Endothelial cell of umbilical vein (primary cell): ENCODE measurements around the gene USP16. TPM values are rescaled to one million over a fixed set of nuclear protein-coding genes. Genes with fewer than 3 reads are reported as not detected.
"Not testable (repeated sequence)": the region's sequence is repeated elsewhere in the genome, so short reads cannot be mapped to it uniquely, and the experiment has no call there.

Source experiments
- BruUV-seq: library from RNA; stranded (reverse); fragments of 400-500 nt; replicated peaks from 2 replicates; lab custom pipeline; 2021; lab: Mats Ljungman, UMichigan
- CTCF ChIA-PET: fragments of 300-600, 350-600 bp; sonication (Branson Sonifier 250); formaldehyde crosslinking; loops from one replicate; lab custom pipeline; 2021; ENCODE audit warnings: antibody characterized with exemption, inconsistent platforms; lab: Charles Lee
- POLR2A ChIA-PET: fragments of 300-600, 350-600 bp; sonication (Branson Sonifier 250); formaldehyde crosslinking; loops from one replicate; lab custom pipeline; 2021; ENCODE audit warnings: antibody characterized with exemption, inconsistent platforms; lab: Charles Lee
- DNase-seq: peaks from one replicate; pipeline ENCODE4 v3.0.0-alpha.2; 2011; ENCODE audit warnings: low read depth, low spot score
- FAIRE-seq: peaks from 2 replicates; lab custom pipeline; 2011; peaks lifted over from hg19 to GRCh38; lab: Jason Lieb, UNC
- H2AFZ ChIP-seq: 2 replicates; pipeline ENCODE4 v1.6.0; 2012; ENCODE audit warnings: low read depth, low read length, control low read depth, inconsistent platforms
- H3K27ac ChIP-seq: 2 replicates; pipeline ENCODE4 v1.5.1; 2011; ENCODE audit warnings: low read depth, mild to moderate bottlenecking, control low read depth, low read length, moderate library complexity; ENCODE audit not compliant: insufficient read depth
- H3K27me3 ChIP-seq, 2 experiments: 2 replicates each; pipeline versions ENCODE4 v1.6.0 to v1.6.1; 2011; ENCODE audit warnings: low read length in 2 of 2, mixed read lengths in 1 of 2; ENCODE audit not compliant: control insufficient read depth in 2 of 2, insufficient read depth in 2 of 2
- H3K36me3 ChIP-seq, 2 experiments: 2 replicates in 1 of 2; 3 replicates in 1 of 2; pipeline ENCODE4 v1.5.1; 2011; ENCODE audit warnings: low read length in 2 of 2, mild to moderate bottlenecking in 1 of 2, moderate library complexity in 1 of 2; ENCODE audit not compliant: control insufficient read depth in 2 of 2, insufficient read depth in 2 of 2; ENCODE audit errors: extremely low read depth in 1 of 2
- H3K4me1 ChIP-seq: 3 replicates; pipeline ENCODE4 v1.5.1; 2011; ENCODE audit warnings: mild to moderate bottlenecking, low read length; ENCODE audit not compliant: control insufficient read depth, insufficient read depth; ENCODE audit errors: extremely low read depth
- H3K4me2 ChIP-seq: 2 replicates; pipeline ENCODE4 v1.6.1; 2011; ENCODE audit warnings: low read length, control low read depth, mixed read lengths; ENCODE audit not compliant: insufficient read depth
- H3K4me3 ChIP-seq, 3 experiments: fragments of 200-600 bp in 1 of 3; sonication (generic), shearing (Covaris generic) in 1 of 3; replicated peaks in 1 of 3; 2 replicates each; pipeline ENCODE4 v1.5.1; 2011 to 2016; ENCODE audit warnings: control low read depth in 3 of 3, low read length in 3 of 3, mild to moderate bottlenecking in 2 of 3, inconsistent platforms in 1 of 3, low read depth in 1 of 3, moderate library complexity in 1 of 3; ENCODE audit not compliant: insufficient read depth in 1 of 3
- H3K79me2 ChIP-seq: 2 replicates; pipeline ENCODE4 v1.6.0; 2012; ENCODE audit warnings: low read length, inconsistent platforms; ENCODE audit not compliant: control insufficient read depth, insufficient read depth
- H3K9ac ChIP-seq: replicated peaks from 2 replicates; pipeline ENCODE3; 2011; ENCODE audit warnings: low read length, control low read depth; ENCODE audit not compliant: insufficient read depth; ENCODE audit errors: extremely low read depth
- H3K9me1 ChIP-seq: replicated peaks from 3 replicates; pipeline ENCODE4 v1.6.0; 2011; ENCODE audit warnings: mild to moderate bottlenecking, low read length; ENCODE audit not compliant: control insufficient read depth, insufficient read depth; ENCODE audit errors: extremely low read depth
- H3K9me3 ChIP-seq: replicated peaks from 2 replicates; pipeline ENCODE4 v1.5.1; 2012; ENCODE audit warnings: low read length, inconsistent platforms; ENCODE audit not compliant: control insufficient read depth, insufficient read depth
- H4K20me1 ChIP-seq: replicated peaks from 2 replicates; pipeline ENCODE3; 2011; ENCODE audit warnings: mild to moderate bottlenecking, low read length; ENCODE audit not compliant: control insufficient read depth, insufficient read depth; ENCODE audit errors: extremely low read depth
- CTCF ChIP-seq, 2 donors: IDR thresholded peaks; 1 replicate in 1 of 2; 2 replicates in 1 of 2; pipeline ENCODE4 v1.5.1; 2011; ENCODE audit warnings: low read length in 2 of 2, mild to moderate bottlenecking in 2 of 2, moderate library complexity in 2 of 2, control low read depth in 1 of 2, inconsistent platforms in 1 of 2, low read depth in 1 of 2; ENCODE audit not compliant: insufficient read depth in 1 of 2; ENCODE audit errors: extremely low read depth in 1 of 2
- EZH2 ChIP-seq: IDR thresholded peaks from 2 replicates; pipeline ENCODE4 v1.6.1; 2012; ENCODE audit warnings: borderline replicate concordance, low read depth, mild to moderate bottlenecking, moderate library complexity, low read length, inconsistent platforms; ENCODE audit not compliant: severe bottlenecking
- FOS ChIP-seq: IDR thresholded peaks from 2 replicates; pipeline ENCODE4 v1.6.1; 2011; ENCODE audit warnings: mild to moderate bottlenecking, low read length, moderate library complexity, borderline replicate concordance; ENCODE audit not compliant: insufficient read depth
- GATA2 ChIP-seq: IDR thresholded peaks from 2 replicates; pipeline ENCODE4 v1.7.0; 2011; ENCODE audit warnings: low read depth, mild to moderate bottlenecking, moderate library complexity, mixed read lengths, low read length; ENCODE audit not compliant: insufficient read length, insufficient read depth
- JUN ChIP-seq: IDR thresholded peaks from 2 replicates; pipeline ENCODE4 v1.6.1; 2011; ENCODE audit warnings: borderline replicate concordance, low read depth; ENCODE audit not compliant: insufficient read length, insufficient read depth
- MAX ChIP-seq: IDR thresholded peaks from 2 replicates; pipeline ENCODE4 v1.6.1; 2011; ENCODE audit not compliant: insufficient read depth, insufficient read length
- MYC ChIP-seq: IDR thresholded peaks from one replicate; pipeline ENCODE4 v1.6.1; 2011; ENCODE audit warnings: mild to moderate bottlenecking, low read depth, low read length
- POLR2A ChIP-seq: IDR thresholded peaks from 2 replicates; pipeline ENCODE4 v1.6.1; 2012; ENCODE audit warnings: low read depth, mild to moderate bottlenecking, control low read depth, low read length
- POLR2AphosphoS5 ChIP-seq: IDR thresholded peaks from 2 replicates; pipeline ENCODE4 v1.6.1; 2012; ENCODE audit warnings: low read depth, mild to moderate bottlenecking, control low read depth, low read length, moderate library complexity; ENCODE audit not compliant: insufficient read depth
- dilution Hi-C: fragments of 300-500 bp; cut with MboI; formaldehyde crosslinking; loops from one replicate; pipeline ENCODE4 v1.15.0; 2019; ENCODE audit warnings: low sequenced_read_pairs; ENCODE audit not compliant: extremely low pct_ligation_motif_present
- intact Hi-C: fragments of 100-400 bp; cut with micrococcal nuclease; formaldehyde crosslinking; loops from one replicate; pipeline ENCODE4 v1.10.0; 2022
- polyA plus RNA-seq, 4 experiments: library from polyadenylated mRNA; depleted of rRNA in 3 of 4; stranded (reverse) in 3 of 4; unstranded in 1 of 4; fragments of >200 nt; gene quantifications; 2 replicates each; pipeline versions ENCODE4 v1.2.1 to v1.2.3, GENCODE V29; 2011 to 2012; ENCODE audit warnings: missing spikeins in 1 of 4
- total RNA-seq: library from RNA; stranded (reverse); gene quantifications from 2 replicates; pipeline ENCODE4 v1.2.3, GENCODE V29; 2021

The USP16 gene
- total and polyA plus RNA-seq, 2 donors (not counting 3 experiments of a cell fraction or from before 2014, with no cell fraction given), result 5.9 to 31.3 TPM

GRCh38 chr21:29075706-29076466, 51.4 kb downstream of the USP16 start:
- H3K4me1 ChIP-seq, result peaks cover 36% of the 10 kb centered on the region
- H3K36me3 ChIP-seq, result no peaks in the 10 kb centered on the region
- H3K9me3 ChIP-seq, result no peaks in the 10 kb centered on the region
- FAIRE-seq (peak; percentile 31), DNase-seq (no peak)
- H3K4me3 ChIP-seq, result no peak overlapping the region
- H4K20me1 ChIP-seq, result peaks cover 7% of the 10 kb centered on the region
- no peak for TF ChIP-seq EZH2
- no peak for TF ChIP-seq CTCF (IDR thresholded peaks at IDR 0.05; ENCODE audit: extremely low read depth in 1 of 2, insufficient read depth in 1 of 2, low read depth in 1 of 2, low read length in 2 of 2)
- no peak for TF ChIP-seq JUN
- TF ChIP-seq FOS, result no peak
- no peak for TF ChIP-seq MYC
- TF ChIP-seq POLR2A, result no peak
- no peak for TF ChIP-seq GATA2
- TF ChIP-seq MAX, result no peak
- no peak for TF ChIP-seq POLR2AphosphoS5
- H3K4me2 ChIP-seq, result no peak overlapping the region
- no peak overlapping the region for H3K9ac ChIP-seq
- no peaks in the 10 kb centered on the region for H3K27me3 ChIP-seq
- CTCF ChIA-PET, result interaction anchor here (1.0 to 1.8 kb wide), 2 partner anchors 99 to 296 kb away, joined by 3 to 6 read pairs; no protein-coding TSS in a partner anchor
- H3K79me2 ChIP-seq, result peaks cover 25% of the 10 kb centered on the region
- POLR2A ChIA-PET, result no interaction called here
- dilution Hi-C loops, result no loop called here
- H3K9me1 ChIP-seq, result no peaks in the 10 kb centered on the region
- no peak overlapping the region for H3K27ac ChIP-seq
- intact Hi-C loops, result no loop called here
- H2AFZ ChIP-seq, result no peak overlapping the region
- no TSS peak for BruUV-seq

- BruUV-seq, H3K36me3 ChIP-seq, H3K9me3 ChIP-seq, dilution Hi-C loops, H3K9me1 ChIP-seq, FAIRE-seq, POLR2A ChIA-PET, H4K20me1 ChIP-seq, intact Hi-C loops, H3K27me3 ChIP-seq: not testable (repeated sequence)
- H3K4me3 ChIP-seq, result peak overlapping the region in 2 of 3 experiments; percentile 47 to 61
- peaks cover 14% of the 10 kb centered on the region for H3K79me2 ChIP-seq
- peak overlapping the region; percentile 25 for H3K4me2 ChIP-seq
- H2AFZ ChIP-seq, result peak overlapping the region; percentile 71
- peaks cover 27% of the 10 kb centered on the region for H3K4me1 ChIP-seq
- peak overlapping the region; percentile 67 for H3K9ac ChIP-seq
- DNase-seq, result peak; percentile 47
- CTCF ChIA-PET, result interaction anchor here (0.8 to 1.8 kb wide), 5 partner anchors 11 to 295 kb away, joined by 3 to 6 read pairs (median 3); no protein-coding TSS in a partner anchor
- peak overlapping the region; percentile 68 for H3K27ac ChIP-seq
Observed at GRCh38 chr21:29076731-29077640, 52.5 kb downstream of the USP16 start.
